GM21360 (cell line): ENCODE results near the gene NEURL4.

Source experiments
- ATAC-seq: cut with Tn5 transposase; IDR thresholded peaks from one replicate; pipeline ENCODE4 v1.9.1; 2021; ENCODE audit warnings: mild to moderate bottlenecking, moderate library complexity; ENCODE audit not compliant: unreplicated experiment

NEURL4 gene

DNA sequence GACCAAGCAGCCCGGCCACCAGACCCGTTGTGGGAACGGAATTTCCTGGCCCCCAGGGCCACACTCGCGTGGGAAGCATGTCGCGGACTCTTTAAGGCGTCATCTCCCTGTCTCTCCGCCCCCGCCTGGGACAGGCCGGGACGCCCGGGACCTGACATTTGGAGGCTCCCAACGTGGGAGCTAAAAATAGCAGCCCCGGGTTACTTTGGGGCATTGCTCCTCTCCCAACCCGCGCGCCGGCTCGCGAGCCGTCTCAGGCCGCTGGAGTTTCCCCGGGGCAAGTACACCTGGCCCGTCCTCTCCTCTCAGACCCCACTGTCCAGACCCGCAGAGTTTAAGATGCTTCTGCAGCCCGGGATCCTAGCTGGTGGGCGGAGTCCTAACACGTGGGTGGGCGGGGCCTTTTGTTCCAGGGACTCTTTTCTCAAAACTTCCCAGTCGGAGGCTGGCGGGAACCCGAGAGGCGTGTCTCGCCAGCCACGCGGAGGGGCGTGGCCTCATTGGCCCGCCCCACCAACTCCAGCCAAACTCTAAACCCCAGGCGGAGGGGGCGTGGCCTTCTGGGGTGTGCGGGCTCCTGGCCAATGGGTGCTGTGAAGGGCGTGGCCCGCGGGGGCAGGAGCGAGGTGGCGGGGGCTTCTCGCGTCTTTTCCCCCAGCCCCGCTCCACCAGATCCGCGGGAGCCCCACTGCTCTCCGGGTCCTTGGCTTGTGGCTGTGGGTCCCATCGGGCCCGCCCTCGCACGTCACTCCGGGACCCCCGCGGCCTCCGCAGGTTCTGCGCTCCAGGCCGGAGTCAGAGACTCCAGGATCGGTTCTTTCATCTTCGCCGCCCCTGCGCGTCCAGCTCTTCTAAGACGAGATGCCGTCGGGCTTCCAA is 47.8 kb downstream of the NEURL4 start, which contains the start of gene SLC2A4:
Gene SLC2A4 (plus strand): TSS at position 645 of the 879 bp plus-strand sequence. CDS start 217 bp downstream, at position 862.
- ATAC-seq: peak; percentile 51

DNA sequence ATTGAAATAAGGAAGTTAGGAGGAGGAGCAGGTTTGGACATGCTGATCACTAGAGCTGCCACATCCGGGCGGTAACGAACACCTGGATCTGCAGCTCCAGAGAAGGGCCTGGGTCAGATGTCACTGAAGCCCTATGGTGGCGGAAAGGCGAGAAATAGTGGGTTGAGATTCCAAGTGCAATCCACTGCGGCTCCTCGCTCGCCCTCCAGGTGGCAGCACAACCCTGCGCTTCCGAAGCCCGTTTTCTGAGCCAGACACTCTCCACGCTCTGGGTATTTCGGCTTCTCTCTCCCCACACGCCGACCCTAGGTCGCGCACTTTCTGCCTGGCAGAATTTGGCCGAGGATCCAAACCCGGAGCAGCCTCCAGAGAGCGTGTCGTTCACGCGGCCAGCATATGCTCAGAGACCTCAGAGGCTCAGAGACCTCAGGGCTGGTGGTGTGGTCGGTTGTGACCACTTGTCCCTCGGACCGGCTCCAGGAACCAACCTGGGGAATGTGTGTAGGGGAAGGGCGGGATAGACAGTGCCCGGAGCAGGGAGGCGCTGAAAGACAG is 48.5 kb downstream of the NEURL4 start:
- peak; percentile 64 for ATAC-seq

GRCh38 chr17:7279448-7279847 is 49.7 kb downstream of the NEURL4 start:
- no peak for ATAC-seq

- no peak for ATAC-seq
These were observed 62.4 kb downstream of the NEURL4 start for GRCh38 chr17:7266784-7267183.
